ENCODE results near the gene PNPLA5. TPM values are rescaled to one million over a fixed set of nuclear protein-coding genes. Genes with fewer than 3 reads are reported as not detected.

PNPLA5 gene
- total RNA-seq, 4 donors from 2014 or later: not detected

DNA sequence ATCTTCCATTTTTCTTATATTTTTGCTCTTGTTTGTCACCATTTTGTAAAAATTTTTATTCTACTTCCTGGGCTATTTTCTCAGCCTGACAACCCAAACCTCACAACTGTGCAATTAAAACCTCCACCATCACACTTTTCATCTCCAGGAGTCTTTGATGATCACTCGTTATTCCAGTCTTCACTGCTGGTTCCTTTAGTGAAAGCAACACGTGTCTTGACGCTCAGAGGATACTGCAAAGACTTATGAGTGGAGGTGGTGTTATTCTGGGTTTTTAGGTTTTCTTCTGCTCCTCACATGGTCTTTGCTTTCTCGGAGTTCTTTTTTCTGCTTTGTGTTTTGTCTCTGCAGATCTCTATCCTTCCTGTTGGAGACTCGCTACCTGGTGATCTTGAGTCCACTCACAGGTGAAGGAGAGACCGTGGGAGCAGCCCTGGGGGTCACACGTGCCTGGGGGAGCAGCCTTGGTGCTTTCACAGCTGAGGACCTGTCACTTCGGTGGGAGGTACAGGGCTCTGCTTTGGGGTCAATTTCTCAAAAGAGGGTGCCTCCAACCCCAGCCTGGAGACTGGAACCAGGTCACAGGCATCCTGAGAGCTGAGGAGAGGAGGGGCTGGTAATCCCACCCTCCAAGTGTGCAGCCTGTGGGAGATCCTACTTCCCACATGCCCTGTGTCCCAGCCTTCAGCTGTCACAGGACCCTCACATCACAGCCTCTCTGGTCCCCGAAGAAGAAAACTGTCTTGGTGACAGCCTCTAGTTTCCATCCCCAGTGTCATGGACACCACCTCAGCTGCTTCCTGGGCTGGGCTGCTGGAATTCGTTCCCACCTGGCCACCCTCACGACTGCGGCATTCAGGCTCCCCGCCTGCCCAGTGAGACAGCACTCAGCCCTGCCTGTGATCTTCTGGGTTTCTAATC lies 40.5 kb downstream of the PNPLA5 start:
- TF ChIP-seq POLR2A (IDR thresholded peaks at IDR 0.05): no peak
- TF ChIP-seq, protein P1, sequence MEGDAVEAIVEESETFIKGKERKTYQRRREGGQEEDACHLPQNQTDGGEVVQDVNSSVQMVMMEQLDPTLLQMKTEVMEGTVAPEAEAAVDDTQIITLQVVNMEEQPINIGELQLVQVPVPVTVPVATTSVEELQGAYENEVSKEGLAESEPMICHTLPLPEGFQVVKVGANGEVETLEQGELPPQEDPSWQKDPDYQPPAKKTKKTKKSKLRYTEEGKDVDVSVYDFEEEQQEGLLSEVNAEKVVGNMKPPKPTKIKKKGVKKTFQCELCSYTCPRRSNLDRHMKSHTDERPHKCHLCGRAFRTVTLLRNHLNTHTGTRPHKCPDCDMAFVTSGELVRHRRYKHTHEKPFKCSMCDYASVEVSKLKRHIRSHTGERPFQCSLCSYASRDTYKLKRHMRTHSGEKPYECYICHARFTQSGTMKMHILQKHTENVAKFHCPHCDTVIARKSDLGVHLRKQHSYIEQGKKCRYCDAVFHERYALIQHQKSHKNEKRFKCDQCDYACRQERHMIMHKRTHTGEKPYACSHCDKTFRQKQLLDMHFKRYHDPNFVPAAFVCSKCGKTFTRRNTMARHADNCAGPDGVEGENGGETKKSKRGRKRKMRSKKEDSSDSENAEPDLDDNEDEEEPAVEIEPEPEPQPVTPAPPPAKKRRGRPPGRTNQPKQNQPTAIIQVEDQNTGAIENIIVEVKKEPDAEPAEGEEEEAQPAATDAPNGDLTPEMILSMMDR (IDR thresholded peaks at IDR 0.05): no peak

DNA sequence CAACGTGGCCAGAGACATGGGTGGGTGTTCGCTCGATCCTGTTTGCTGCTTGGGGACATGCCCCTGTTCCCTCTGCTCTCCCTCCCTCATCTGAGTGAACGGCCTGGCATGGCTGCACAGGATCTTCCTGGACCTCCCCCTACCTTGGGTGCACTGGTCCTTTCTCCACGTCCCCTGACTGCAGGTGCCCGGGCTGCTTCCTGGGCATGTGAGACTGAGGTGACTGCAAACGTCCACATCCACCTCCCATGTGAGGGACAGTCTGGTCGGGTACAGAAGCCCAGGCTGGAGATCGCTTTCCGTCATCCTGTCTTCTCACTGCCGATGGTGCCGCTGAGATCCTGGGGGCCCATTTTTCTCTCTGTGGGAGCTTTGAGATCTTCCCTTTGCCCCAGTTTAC lies 41.3 kb downstream of the PNPLA5 start:
- H3K36me3 ChIP-seq: no peaks in the 10 kb centered on the region
- no peak for DNase-seq
- no peak overlapping the region for H3K27ac ChIP-seq
- no peak overlapping the region for H3K4me3 ChIP-seq
- intact Hi-C loops (cut with DNase I; ENCODE audit: low total_unique reads): no loop called here
- H3K27me3 ChIP-seq: no peaks in the 10 kb centered on the region
- H3K9me3 ChIP-seq: no peaks in the 10 kb centered on the region
- no peak for TF ChIP-seq POLR2A (IDR thresholded peaks at IDR 0.05)
- TF ChIP-seq, protein P1 (IDR thresholded peaks at IDR 0.05): no peak
- H3K4me1 ChIP-seq: no peaks in the 10 kb centered on the region

More for the DNA sequence above, 40.5 kb downstream of the PNPLA5 start:
- H3K4me1 ChIP-seq: no peaks in the 10 kb centered on the region
- H3K27ac ChIP-seq: no peak overlapping the region
- H3K27me3 ChIP-seq: no peaks in the 10 kb centered on the region
- intact Hi-C loops (cut with DNase I; ENCODE audit: low total_unique reads): no loop called here
- H3K36me3 ChIP-seq: no peaks in the 10 kb centered on the region
- H3K9me3 ChIP-seq: no peaks in the 10 kb centered on the region
- DNase-seq: no peak
- no peak overlapping the region for H3K4me3 ChIP-seq

DNA sequence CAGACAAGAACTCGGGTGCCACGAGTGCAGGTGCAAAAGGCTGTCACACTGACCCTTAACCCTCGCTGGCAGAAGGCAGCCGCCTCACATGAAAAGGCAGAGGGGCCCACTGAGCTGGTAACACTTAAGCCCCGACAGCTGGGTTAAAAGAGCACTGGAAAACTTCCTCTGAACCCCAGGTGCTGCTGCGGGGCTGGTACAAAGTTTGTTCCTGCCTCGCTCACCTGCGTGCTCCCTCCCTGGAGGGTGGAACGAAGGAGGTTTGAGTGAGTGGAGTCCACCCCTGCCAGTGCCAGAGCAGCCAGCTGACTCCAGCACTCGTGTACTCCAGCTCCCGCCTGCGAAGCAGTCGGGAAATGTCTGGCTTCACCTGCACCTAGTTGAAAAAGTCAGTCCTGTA lies 42.1 kb downstream of the PNPLA5 start:
- Histone ChIP-seq H3K9me3 (no peaks in the 10 kb centered on the region), H3K36me3 (no peaks in the 10 kb centered on the region), H3K4me1 (no peaks in the 10 kb centered on the region), H3K4me3 (no peak overlapping the region), H3K27me3 (no peaks in the 10 kb centered on the region), H3K27ac (no peak overlapping the region)
- TF ChIP-seq, protein P1 (IDR thresholded peaks at IDR 0.05): no peak
- no peak for TF ChIP-seq POLR2A (IDR thresholded peaks at IDR 0.05)
- no peak for DNase-seq
- intact Hi-C loops (cut with DNase I; ENCODE audit: low total_unique reads): no loop called here

DNA sequence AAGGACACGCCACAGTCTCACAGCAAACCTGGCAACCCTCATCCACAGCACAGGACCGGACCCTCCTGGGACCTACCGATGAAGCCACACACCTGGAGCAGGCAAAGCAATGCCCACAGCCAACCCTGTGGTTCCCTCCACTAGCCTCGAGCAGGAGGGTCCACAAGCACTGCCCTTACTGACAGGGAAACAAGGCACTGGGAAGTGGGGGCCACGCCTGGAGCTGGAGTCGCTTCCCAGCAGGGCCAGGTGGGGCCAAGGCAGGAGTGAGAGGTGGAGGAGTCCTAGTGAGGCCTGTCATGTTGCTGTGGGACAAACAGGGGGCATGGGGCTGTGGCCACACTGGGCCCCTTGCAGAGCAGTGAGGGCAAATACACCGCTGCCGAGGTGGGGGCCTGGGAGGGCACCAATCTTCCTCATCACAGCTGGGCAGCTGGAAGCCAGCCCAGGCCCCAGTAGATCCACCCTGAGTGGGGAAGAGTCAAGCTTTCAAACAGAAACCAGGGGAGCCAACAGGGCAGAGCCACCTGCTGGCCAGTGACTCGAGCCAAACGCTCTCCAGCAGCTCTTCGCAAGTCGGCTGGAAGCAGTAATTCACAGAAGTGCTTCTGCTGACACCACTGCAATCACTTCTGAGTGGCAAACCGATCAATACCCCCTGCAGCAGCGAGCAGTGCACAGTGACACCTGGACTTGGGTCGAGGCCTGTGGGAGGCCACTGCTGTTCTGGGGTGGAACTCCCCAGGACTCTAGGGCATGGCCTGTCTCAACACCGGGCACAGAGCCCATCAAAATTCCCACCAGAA lies 43.2 kb downstream of the PNPLA5 start:
- H3K27ac ChIP-seq: no peak overlapping the region
- no peaks in the 10 kb centered on the region for H3K36me3 ChIP-seq
- no peak for DNase-seq
- no peaks in the 10 kb centered on the region for H3K27me3 ChIP-seq
- no peak overlapping the region for H3K4me3 ChIP-seq
- no peaks in the 10 kb centered on the region for H3K4me1 ChIP-seq
- TF ChIP-seq, protein P1 (IDR thresholded peaks at IDR 0.05): peak in 1 of 4 experiments; percentile 12
- no peak for TF ChIP-seq POLR2A (IDR thresholded peaks at IDR 0.05)
- intact Hi-C loops (cut with DNase I; ENCODE audit: low total_unique reads): no loop called here
- H3K9me3 ChIP-seq: no peaks in the 10 kb centered on the region
